HL-60 (cell line): ENCODE measurements around the gene CD19.

ENCODE experiments used
- GABPA ChIP-seq: IDR thresholded peaks from 2 replicates; pipeline ENCODE4 v1.6.1; 2012; ENCODE audit warnings: low read depth
- POLR2AphosphoS5 ChIP-seq: IDR thresholded peaks from 2 replicates; pipeline ENCODE4 v1.6.1; 2012; ENCODE audit warnings: low read depth
- TF ChIP-seq, protein P1 (sequence below): IDR thresholded peaks from one replicate; pipeline ENCODE4 v1.5.1; 2011; ENCODE audit warnings: low read length, control low read depth, inconsistent platforms; ENCODE audit not compliant: insufficient read depth
- TF ChIP-seq, protein P2 (sequence below): IDR thresholded peaks from 2 replicates; pipeline ENCODE4 v1.6.1; 2012; ENCODE audit warnings: low read depth; ENCODE audit not compliant: insufficient replicate concordance

GRCh38 chr16:28883221-28883996 lies 48.4 kb upstream of the CD19 start:
- TF ChIP-seq, protein P1, sequence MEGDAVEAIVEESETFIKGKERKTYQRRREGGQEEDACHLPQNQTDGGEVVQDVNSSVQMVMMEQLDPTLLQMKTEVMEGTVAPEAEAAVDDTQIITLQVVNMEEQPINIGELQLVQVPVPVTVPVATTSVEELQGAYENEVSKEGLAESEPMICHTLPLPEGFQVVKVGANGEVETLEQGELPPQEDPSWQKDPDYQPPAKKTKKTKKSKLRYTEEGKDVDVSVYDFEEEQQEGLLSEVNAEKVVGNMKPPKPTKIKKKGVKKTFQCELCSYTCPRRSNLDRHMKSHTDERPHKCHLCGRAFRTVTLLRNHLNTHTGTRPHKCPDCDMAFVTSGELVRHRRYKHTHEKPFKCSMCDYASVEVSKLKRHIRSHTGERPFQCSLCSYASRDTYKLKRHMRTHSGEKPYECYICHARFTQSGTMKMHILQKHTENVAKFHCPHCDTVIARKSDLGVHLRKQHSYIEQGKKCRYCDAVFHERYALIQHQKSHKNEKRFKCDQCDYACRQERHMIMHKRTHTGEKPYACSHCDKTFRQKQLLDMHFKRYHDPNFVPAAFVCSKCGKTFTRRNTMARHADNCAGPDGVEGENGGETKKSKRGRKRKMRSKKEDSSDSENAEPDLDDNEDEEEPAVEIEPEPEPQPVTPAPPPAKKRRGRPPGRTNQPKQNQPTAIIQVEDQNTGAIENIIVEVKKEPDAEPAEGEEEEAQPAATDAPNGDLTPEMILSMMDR: no peak
- TF ChIP-seq, protein P2, sequence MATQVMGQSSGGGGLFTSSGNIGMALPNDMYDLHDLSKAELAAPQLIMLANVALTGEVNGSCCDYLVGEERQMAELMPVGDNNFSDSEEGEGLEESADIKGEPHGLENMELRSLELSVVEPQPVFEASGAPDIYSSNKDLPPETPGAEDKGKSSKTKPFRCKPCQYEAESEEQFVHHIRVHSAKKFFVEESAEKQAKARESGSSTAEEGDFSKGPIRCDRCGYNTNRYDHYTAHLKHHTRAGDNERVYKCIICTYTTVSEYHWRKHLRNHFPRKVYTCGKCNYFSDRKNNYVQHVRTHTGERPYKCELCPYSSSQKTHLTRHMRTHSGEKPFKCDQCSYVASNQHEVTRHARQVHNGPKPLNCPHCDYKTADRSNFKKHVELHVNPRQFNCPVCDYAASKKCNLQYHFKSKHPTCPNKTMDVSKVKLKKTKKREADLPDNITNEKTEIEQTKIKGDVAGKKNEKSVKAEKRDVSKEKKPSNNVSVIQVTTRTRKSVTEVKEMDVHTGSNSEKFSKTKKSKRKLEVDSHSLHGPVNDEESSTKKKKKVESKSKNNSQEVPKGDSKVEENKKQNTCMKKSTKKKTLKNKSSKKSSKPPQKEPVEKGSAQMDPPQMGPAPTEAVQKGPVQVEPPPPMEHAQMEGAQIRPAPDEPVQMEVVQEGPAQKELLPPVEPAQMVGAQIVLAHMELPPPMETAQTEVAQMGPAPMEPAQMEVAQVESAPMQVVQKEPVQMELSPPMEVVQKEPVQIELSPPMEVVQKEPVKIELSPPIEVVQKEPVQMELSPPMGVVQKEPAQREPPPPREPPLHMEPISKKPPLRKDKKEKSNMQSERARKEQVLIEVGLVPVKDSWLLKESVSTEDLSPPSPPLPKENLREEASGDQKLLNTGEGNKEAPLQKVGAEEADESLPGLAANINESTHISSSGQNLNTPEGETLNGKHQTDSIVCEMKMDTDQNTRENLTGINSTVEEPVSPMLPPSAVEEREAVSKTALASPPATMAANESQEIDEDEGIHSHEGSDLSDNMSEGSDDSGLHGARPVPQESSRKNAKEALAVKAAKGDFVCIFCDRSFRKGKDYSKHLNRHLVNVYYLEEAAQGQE: no peak
- TF ChIP-seq POLR2AphosphoS5 (no peak), GABPA (no peak)
